ENCODE measurements around the gene CDH23.

DNA sequence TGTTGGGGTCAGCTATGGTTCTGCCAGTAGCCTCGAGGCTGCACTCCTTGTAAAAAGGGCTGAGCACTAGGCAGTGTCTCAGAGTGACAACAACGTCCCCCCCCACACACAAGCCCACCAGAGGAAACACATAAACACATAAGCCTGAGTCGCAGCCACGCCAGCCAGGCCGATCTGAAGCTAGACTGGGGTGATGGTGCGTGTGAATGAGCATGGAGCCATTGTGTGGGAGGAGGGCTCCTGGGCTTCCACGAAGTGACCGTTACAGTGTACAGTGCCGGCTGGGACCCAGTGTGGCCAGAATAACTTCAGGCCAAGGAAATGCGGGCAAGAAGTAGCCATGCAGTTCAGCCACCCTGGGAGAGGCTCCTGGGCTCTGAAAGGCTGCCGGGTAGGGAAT is 326.6 kb downstream of the CDH23 start:
- TF ChIP-seq EZH2 (IDR thresholded peaks at IDR 0.05; ENCODE audit: low read length, unreplicated experiment): no peak
- TF ChIP-seq, protein P1, sequence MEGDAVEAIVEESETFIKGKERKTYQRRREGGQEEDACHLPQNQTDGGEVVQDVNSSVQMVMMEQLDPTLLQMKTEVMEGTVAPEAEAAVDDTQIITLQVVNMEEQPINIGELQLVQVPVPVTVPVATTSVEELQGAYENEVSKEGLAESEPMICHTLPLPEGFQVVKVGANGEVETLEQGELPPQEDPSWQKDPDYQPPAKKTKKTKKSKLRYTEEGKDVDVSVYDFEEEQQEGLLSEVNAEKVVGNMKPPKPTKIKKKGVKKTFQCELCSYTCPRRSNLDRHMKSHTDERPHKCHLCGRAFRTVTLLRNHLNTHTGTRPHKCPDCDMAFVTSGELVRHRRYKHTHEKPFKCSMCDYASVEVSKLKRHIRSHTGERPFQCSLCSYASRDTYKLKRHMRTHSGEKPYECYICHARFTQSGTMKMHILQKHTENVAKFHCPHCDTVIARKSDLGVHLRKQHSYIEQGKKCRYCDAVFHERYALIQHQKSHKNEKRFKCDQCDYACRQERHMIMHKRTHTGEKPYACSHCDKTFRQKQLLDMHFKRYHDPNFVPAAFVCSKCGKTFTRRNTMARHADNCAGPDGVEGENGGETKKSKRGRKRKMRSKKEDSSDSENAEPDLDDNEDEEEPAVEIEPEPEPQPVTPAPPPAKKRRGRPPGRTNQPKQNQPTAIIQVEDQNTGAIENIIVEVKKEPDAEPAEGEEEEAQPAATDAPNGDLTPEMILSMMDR (conservative IDR thresholded peaks at IDR 0.05; ENCODE audit: low read depth, low read length): no peak
